Measurements from ENCODE around the gene TSPAN19. TPM values are rescaled to one million over a fixed set of nuclear protein-coding genes. Genes with fewer than 3 reads are reported as not detected.

The TSPAN19 gene
- not detected in 2 replicates for total RNA-seq
- polyA plus RNA-seq: not detected in 2 replicates
- polyA plus RNA-seq (2011; cell fraction: cytosol; rRNA removed): not detected in 2 replicates
- 0.04 TPM in 1 of 2 replicates, not detected in the other for polyA plus RNA-seq (2011; cell fraction: nucleus; rRNA removed)
- polyA plus RNA-seq (2012): 0.05 TPM in 1 of 2 replicates, not detected in the other
- polyA minus RNA-seq: not detected in 2 replicates
- 1.0 TPM for polyA minus RNA-seq (2011; cell fraction: cytosol; rRNA and poly(A)+ RNA removed)
- not detected in 2 replicates for polyA minus RNA-seq (2011; cell fraction: nucleus; rRNA and poly(A)+ RNA removed)
- Bru-seq, nascent RNA: not detected
- BruChase-seq, experiment 1, labeled RNA remaining after a 6-hour chase: not detected
- BruChase-seq, experiment 2, labeled RNA remaining after a 2-hour chase: percentile 14 among the genes with signal in this experiment
- long read RNA-seq: 0 reads

- Histone ChIP-seq H3K4me1 (ENCODE audit: control insufficient read depth, extremely low read depth, insufficient read depth, low read length) (peaks cover 5% of the 10 kb centered on the region), H3K27me3 (ENCODE audit: control insufficient read depth in 2 of 2, insufficient read depth in 2 of 2, low read length in 2 of 2) (peaks cover 6 to 29% of the 10 kb centered on the region in 2 experiments), H3K9me1 (replicated peaks; ENCODE audit: control insufficient read depth, extremely low read depth, insufficient read depth, low read length) (no peaks in the 10 kb centered on the region), H4K20me1 (replicated peaks; ENCODE audit: control insufficient read depth, extremely low read depth, insufficient read depth, low read length) (no peaks in the 10 kb centered on the region), H3K79me2 (ENCODE audit: control insufficient read depth, insufficient read depth, low read length) (no peaks in the 10 kb centered on the region), H3K4me2 (ENCODE audit: insufficient read depth, low read length) (peak within 1 kb of the TSS; percentile 96), H3K9me3 (replicated peaks; ENCODE audit: control insufficient read depth, insufficient read depth, low read length) (no peaks in the 10 kb centered on the region), H3K36me3 (ENCODE audit: control insufficient read depth in 2 of 2, extremely low read depth in 1 of 2, insufficient read depth in 2 of 2, low read length in 2 of 2) (no peaks in the 10 kb centered on the region), H2AFZ (ENCODE audit: low read depth, low read length) (peak within 1 kb of the TSS; percentile 81), H3K9ac (replicated peaks; ENCODE audit: extremely low read depth, insufficient read depth, low read length) (peak within 1 kb of the TSS; percentile 27), H3K27ac (ENCODE audit: insufficient read depth, low read depth, low read length) (no peak within 1 kb of the TSS), H3K4me3 (replicated peaks in 1 of 3; ENCODE audit: insufficient read depth in 1 of 3, low read depth in 1 of 3, low read length in 3 of 3) (peak within 1 kb of the TSS; percentile 31 to 80 (median 77))
- dilution Hi-C loops (cut with MboI; ENCODE audit: extremely low pct_ligation_motif_present, low sequenced_read_pairs): no loop called here
- intact Hi-C loops (cut with micrococcal nuclease): loop anchor here (1.0 kb wide), 1 partner anchor 125 kb away; no protein-coding TSS in a partner anchor
- no TSS peak for BruUV-seq (replicated peaks)
- TF ChIP-seq MYC (IDR thresholded peaks at IDR 0.05; ENCODE audit: low read depth, low read length) (no peak), JUN (IDR thresholded peaks at IDR 0.05; ENCODE audit: borderline replicate concordance, insufficient read depth, insufficient read length, low read depth) (no peak), FOS (IDR thresholded peaks at IDR 0.05; ENCODE audit: borderline replicate concordance, insufficient read depth, low read length) (no peak)
- DNase-seq (ENCODE audit: low read depth, low spot score): peak; percentile 84
- ChIA-PET POLR2A (interaction anchor here (0.6 kb wide), 1 partner anchor 101 kb away, joined by 4 read pairs; no protein-coding TSS in a partner anchor), CTCF (interaction anchor here (0.9 to 1.5 kb wide), 5 partner anchors 14 to 164 kb away, joined by 3 to 4 read pairs (median 3); no protein-coding TSS in a partner anchor)
- FAIRE-seq: peak; percentile 60
Measured at GRCh38 chr12:85036234-85036707, at the start of gene TSPAN19, which contains the start of gene LRRIQ1. TSPAN19 (minus strand) TSS chr12:85036277; CDS start chr12:85029946, 6,331 bp downstream. LRRIQ1 (plus strand) TSS chr12:85036351; CDS start chr12:85038177, 1,826 bp downstream.

- POLR2A ChIA-PET: no interaction called here
- H3K27me3 ChIP-seq (ENCODE audit: control insufficient read depth in 2 of 2, insufficient read depth in 2 of 2, low read length in 2 of 2): no peaks in the 10 kb centered on the region
- TF ChIP-seq MYC (IDR thresholded peaks at IDR 0.05; ENCODE audit: low read depth, low read length) (no peak), GATA2 (IDR thresholded peaks at IDR 0.05; ENCODE audit: insufficient read depth, insufficient read length, low read depth, low read length) (no peak), POLR2A (IDR thresholded peaks at IDR 0.05; ENCODE audit: low read depth, low read length) (no peak), JUN (IDR thresholded peaks at IDR 0.05; ENCODE audit: borderline replicate concordance, insufficient read depth, insufficient read length, low read depth) (no peak), EZH2 (IDR thresholded peaks at IDR 0.05; ENCODE audit: borderline replicate concordance, low read depth, low read length, severe bottlenecking) (no peak), POLR2AphosphoS5 (IDR thresholded peaks at IDR 0.05; ENCODE audit: insufficient read depth, low read depth, low read length) (no peak), FOS (IDR thresholded peaks at IDR 0.05; ENCODE audit: borderline replicate concordance, insufficient read depth, low read length) (no peak)
- TF ChIP-seq, protein P1, sequence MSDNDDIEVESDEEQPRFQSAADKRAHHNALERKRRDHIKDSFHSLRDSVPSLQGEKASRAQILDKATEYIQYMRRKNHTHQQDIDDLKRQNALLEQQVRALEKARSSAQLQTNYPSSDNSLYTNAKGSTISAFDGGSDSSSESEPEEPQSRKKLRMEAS (IDR thresholded peaks at IDR 0.05; ENCODE audit: insufficient read depth, insufficient read length): no peak
- TF ChIP-seq, protein P2, sequence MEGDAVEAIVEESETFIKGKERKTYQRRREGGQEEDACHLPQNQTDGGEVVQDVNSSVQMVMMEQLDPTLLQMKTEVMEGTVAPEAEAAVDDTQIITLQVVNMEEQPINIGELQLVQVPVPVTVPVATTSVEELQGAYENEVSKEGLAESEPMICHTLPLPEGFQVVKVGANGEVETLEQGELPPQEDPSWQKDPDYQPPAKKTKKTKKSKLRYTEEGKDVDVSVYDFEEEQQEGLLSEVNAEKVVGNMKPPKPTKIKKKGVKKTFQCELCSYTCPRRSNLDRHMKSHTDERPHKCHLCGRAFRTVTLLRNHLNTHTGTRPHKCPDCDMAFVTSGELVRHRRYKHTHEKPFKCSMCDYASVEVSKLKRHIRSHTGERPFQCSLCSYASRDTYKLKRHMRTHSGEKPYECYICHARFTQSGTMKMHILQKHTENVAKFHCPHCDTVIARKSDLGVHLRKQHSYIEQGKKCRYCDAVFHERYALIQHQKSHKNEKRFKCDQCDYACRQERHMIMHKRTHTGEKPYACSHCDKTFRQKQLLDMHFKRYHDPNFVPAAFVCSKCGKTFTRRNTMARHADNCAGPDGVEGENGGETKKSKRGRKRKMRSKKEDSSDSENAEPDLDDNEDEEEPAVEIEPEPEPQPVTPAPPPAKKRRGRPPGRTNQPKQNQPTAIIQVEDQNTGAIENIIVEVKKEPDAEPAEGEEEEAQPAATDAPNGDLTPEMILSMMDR (IDR thresholded peaks at IDR 0.05; ENCODE audit: extremely low read depth in 1 of 2, insufficient read depth in 1 of 2, low read depth in 1 of 2, low read length in 2 of 2): no peak
Measured at GRCh38 chr12:85085066-85085465, 49.0 kb upstream of the TSPAN19 start.

More at GRCh38 chr12:85085066-85085465, 49.0 kb upstream of the TSPAN19 start:
- Histone ChIP-seq H3K79me2 (ENCODE audit: control insufficient read depth, insufficient read depth, low read length) (no peaks in the 10 kb centered on the region), H2AFZ (ENCODE audit: low read depth, low read length) (no peak overlapping the region), H3K4me1 (ENCODE audit: control insufficient read depth, extremely low read depth, insufficient read depth, low read length) (no peaks in the 10 kb centered on the region), H3K4me3 (replicated peaks in 1 of 3; ENCODE audit: insufficient read depth in 1 of 3, low read depth in 1 of 3, low read length in 3 of 3) (no peak overlapping the region), H3K36me3 (ENCODE audit: control insufficient read depth in 2 of 2, extremely low read depth in 1 of 2, insufficient read depth in 2 of 2, low read length in 2 of 2) (no peaks in the 10 kb centered on the region), H3K9ac (replicated peaks; ENCODE audit: extremely low read depth, insufficient read depth, low read length) (no peak overlapping the region), H3K27ac (ENCODE audit: insufficient read depth, low read depth, low read length) (no peak overlapping the region), H3K9me3 (replicated peaks; ENCODE audit: control insufficient read depth, insufficient read depth, low read length) (no peaks in the 10 kb centered on the region), H3K4me2 (ENCODE audit: insufficient read depth, low read length) (no peak overlapping the region), H4K20me1 (replicated peaks; ENCODE audit: control insufficient read depth, extremely low read depth, insufficient read depth, low read length) (no peaks in the 10 kb centered on the region), H3K9me1 (replicated peaks; ENCODE audit: control insufficient read depth, extremely low read depth, insufficient read depth, low read length) (no peaks in the 10 kb centered on the region)
- no TSS peak for BruUV-seq (replicated peaks)
- FAIRE-seq (no peak), DNase-seq (ENCODE audit: low read depth, low spot score) (no peak)
- intact Hi-C loops (cut with micrococcal nuclease) (no loop called here), dilution Hi-C loops (cut with MboI; ENCODE audit: extremely low pct_ligation_motif_present, low sequenced_read_pairs) (no loop called here)
- CTCF ChIA-PET: no interaction called here
